Muscle of arm (tissue), 14 donors: ENCODE results near the gene NAA50. TPM values are rescaled to one million over a fixed set of nuclear protein-coding genes. Genes with fewer than 3 reads are reported as not detected.

ENCODE experiments used
- DNase-seq: peaks from one replicate; pipeline ENCODE4 v3.0.0-alpha.2; 2013
- long read RNA-seq, 11 donors: transcript quantifications; one replicate each; lab custom pipeline, GENCODE V29; 2026
- polyA plus RNA-seq, 12 donors: library from polyadenylated mRNA; unstranded; fragments of 120-200 nt; gene quantifications; one replicate each; pipeline ENCODE4 v1.2.1, GENCODE V29; 2013; ENCODE audit not compliant: insufficient read length in 12 of 12

The NAA50 gene
- polyA plus RNA-seq, result 100 to 1,000 TPM; 102 to 226 (median 166) TPM
- long read RNA-seq, donor 1, full-length matches to known transcripts, result 18 of 26 reads
- long read RNA-seq, donor 1, partial matches to known transcripts, result 8 of 26 reads
- long read RNA-seq, donor 1, other reads (novel, unspliced or antisense), result 0 of 26 reads
- long read RNA-seq, donor 2, full-length matches to known transcripts, result 54 of 61 reads
- long read RNA-seq, donor 2, partial matches to known transcripts, result 7 of 61 reads
- long read RNA-seq, donor 2, other reads (novel, unspliced or antisense), result 0 of 61 reads
- long read RNA-seq, donor 3, full-length matches to known transcripts, result 22 of 22 reads
- long read RNA-seq, donor 3, partial matches to known transcripts, result 0 of 22 reads
- long read RNA-seq, donor 3, other reads (novel, unspliced or antisense), result 0 of 22 reads
- long read RNA-seq, donor 4, full-length matches to known transcripts, result 18 of 31 reads
- long read RNA-seq, donor 4, partial matches to known transcripts, result 13 of 31 reads
- long read RNA-seq, donor 4, other reads (novel, unspliced or antisense), result 0 of 31 reads
- long read RNA-seq, donor 5, full-length matches to known transcripts, result 58 of 94 reads
- long read RNA-seq, donor 5, partial matches to known transcripts, result 36 of 94 reads
- long read RNA-seq, donor 5, other reads (novel, unspliced or antisense), result 0 of 94 reads
- long read RNA-seq, donor 6, full-length matches to known transcripts, result 22 of 29 reads
- long read RNA-seq, donor 6, partial matches to known transcripts, result 7 of 29 reads
- long read RNA-seq, donor 6, other reads (novel, unspliced or antisense), result 0 of 29 reads
- long read RNA-seq, donor 7, full-length matches to known transcripts, result 17 of 28 reads
- long read RNA-seq, donor 7, partial matches to known transcripts, result 11 of 28 reads
- long read RNA-seq, donor 7, other reads (novel, unspliced or antisense), result 0 of 28 reads
- long read RNA-seq, donor 8, full-length matches to known transcripts, result 45 of 108 reads
- long read RNA-seq, donor 8, partial matches to known transcripts, result 63 of 108 reads
- long read RNA-seq, donor 8, other reads (novel, unspliced or antisense), result 0 of 108 reads
- long read RNA-seq, donor 9, full-length matches to known transcripts, result 17 of 29 reads
- long read RNA-seq, donor 9, partial matches to known transcripts, result 12 of 29 reads
- long read RNA-seq, donor 9, other reads (novel, unspliced or antisense), result 0 of 29 reads
- long read RNA-seq, donor 10, full-length matches to known transcripts, result 31 of 60 reads
- long read RNA-seq, donor 10, partial matches to known transcripts, result 29 of 60 reads
- long read RNA-seq, donor 10, other reads (novel, unspliced or antisense), result 0 of 60 reads
- long read RNA-seq, donor 11, full-length matches to known transcripts, result 24 of 52 reads
- long read RNA-seq, donor 11, partial matches to known transcripts, result 28 of 52 reads
- long read RNA-seq, donor 11, other reads (novel, unspliced or antisense), result 0 of 52 reads

- DNase-seq, result peak; percentile 95
Measured at GRCh38 chr3:113745756-113746547, at the start of gene NAA50. NAA50 (minus strand) TSS chr3:113746249; CDS start chr3:113745949, 300 bp downstream.

GRCh38 chr3:113795693-113796092 lies 49.6 kb upstream of the NAA50 start:
- no peak for DNase-seq

GRCh38 chr3:113794526-113794925 lies 48.5 kb upstream of the NAA50 start:
- DNase-seq, result no peak

GRCh38 chr3:113791381-113791780 lies 45.3 kb upstream of the NAA50 start:
- no peak for DNase-seq

- DNase-seq, result peak; percentile 1
Measured at GRCh38 chr3:113783980-113784379, 37.9 kb upstream of the NAA50 start.

- peak; percentile 6 for DNase-seq
Measured at GRCh38 chr3:113783463-113783862, 37.4 kb upstream of the NAA50 start.

GRCh38 chr3:113776564-113776963 lies 30.5 kb upstream of the NAA50 start:
- DNase-seq, result no peak

GRCh38 chr3:113775516-113775915 lies 29.5 kb upstream of the NAA50 start:
- no peak for DNase-seq

GRCh38 chr3:113773381-113773780 lies 27.3 kb upstream of the NAA50 start:
- no peak for DNase-seq

GRCh38 chr3:113771993-113772392 lies 25.9 kb upstream of the NAA50 start:
- no peak for DNase-seq

GRCh38 chr3:113769551-113769950 lies 23.5 kb upstream of the NAA50 start:
- DNase-seq, result no peak

GRCh38 chr3:113764698-113765097 lies 18.6 kb upstream of the NAA50 start:
- no peak for DNase-seq

- no peak for DNase-seq
Measured at GRCh38 chr3:113758389-113759024, 12.5 kb upstream of the NAA50 start.

GRCh38 chr3:113754494-113755159 lies 8.6 kb upstream of the NAA50 start:
- DNase-seq, result no peak

GRCh38 chr3:113753376-113753985 lies 7.4 kb upstream of the NAA50 start:
- DNase-seq, result no peak

- no peak for DNase-seq
Measured at GRCh38 chr3:113751141-113751540, 5.1 kb upstream of the NAA50 start.

- DNase-seq, result no peak
Measured at GRCh38 chr3:113747283-113748046, 1.4 kb upstream of the NAA50 start.
